GM23338 (cell line): ENCODE measurements around the gene RXRA. TPM values are rescaled to one million over a fixed set of nuclear protein-coding genes. Genes with fewer than 3 reads are reported as not detected.

Experiments
- ATAC-seq: fragments of 200-7000 bp; cut with Tn5 transposase; 3 replicates; pipeline ENCODE4 v1.9.1; 2020
- DNase-seq: peaks from one replicate; pipeline ENCODE4 v3.0.0-alpha.2; 2015; ENCODE audit warnings: low spot score
- H2AFZ ChIP-seq: fragments of 200-600 bp; sonication (generic); 2 replicates; pipeline ENCODE4 v1.8.0; 2016; ENCODE audit warnings: antibody characterized with exemption, mild to moderate bottlenecking, moderate library complexity
- H3F3A ChIP-seq: fragments of 200-600 bp; sonication (generic); replicated peaks from 2 replicates; pipeline ENCODE4 v1.8.0; 2017; ENCODE audit warnings: antibody characterized with exemption, mixed run types, low read depth
- H3K27ac ChIP-seq: fragments of 200-600 bp; sonication (generic); 2 replicates; pipeline ENCODE4 v1.6.1; 2016; ENCODE audit warnings: low read depth
- H3K27me3 ChIP-seq: fragments of 200-600 bp; sonication (generic); 2 replicates; pipeline ENCODE4 v1.8.0; 2016; ENCODE audit warnings: mild to moderate bottlenecking, mixed run types, moderate library complexity; ENCODE audit not compliant: insufficient read depth
- H3K36me3 ChIP-seq: fragments of 200-600 bp; sonication (generic); 2 replicates; pipeline ENCODE4 v1.8.0; 2016; ENCODE audit warnings: mild to moderate bottlenecking; ENCODE audit not compliant: insufficient read depth
- H3K4me1 ChIP-seq: fragments of 200-600 bp; sonication (generic); 2 replicates; pipeline ENCODE4 v1.8.0; 2016; ENCODE audit warnings: mild to moderate bottlenecking, moderate library complexity; ENCODE audit not compliant: insufficient read depth
- H3K4me2 ChIP-seq: fragments of 200-600 bp; sonication (generic); 2 replicates; pipeline ENCODE4 v1.7.1; 2017; ENCODE audit warnings: mixed run types
- H3K4me3 ChIP-seq: fragments of 200-600 bp; sonication (generic); 2 replicates; pipeline ENCODE4 v1.6.1; 2016; ENCODE audit warnings: mixed run types
- H3K79me2 ChIP-seq: fragments of 200-600 bp; sonication (generic); replicated peaks from 2 replicates; pipeline ENCODE4 v1.8.0; 2017; ENCODE audit warnings: mild to moderate bottlenecking; ENCODE audit not compliant: insufficient read depth
- H3K9me2 ChIP-seq: fragments of 200-600 bp; sonication (generic); 2 replicates; pipeline ENCODE4 v1.8.0; 2017; ENCODE audit not compliant: insufficient read depth
- H4K20me1 ChIP-seq: fragments of 200-600 bp; sonication (generic); replicated peaks from 2 replicates; pipeline ENCODE4 v1.8.0; 2017; ENCODE audit warnings: mild to moderate bottlenecking; ENCODE audit not compliant: insufficient read depth
- H3K27ac Mint-ChIP-seq: 2 replicates; pipeline ENCODE4 v1.8.0; 2020; ENCODE audit warnings: inconsistent platforms, mild to moderate bottlenecking, moderate library complexity, mixed read lengths
- H3K27me3 Mint-ChIP-seq: 3 replicates; pipeline ENCODE4 v1.8.0; 2022; ENCODE audit warnings: low read depth, mild to moderate bottlenecking, moderate library complexity, mixed read lengths, inconsistent platforms; ENCODE audit not compliant: insufficient read depth, poor library complexity
- H3K36me3 Mint-ChIP-seq: 3 replicates; pipeline ENCODE4 v1.8.0; 2021; ENCODE audit warnings: low read depth, mild to moderate bottlenecking, inconsistent platforms, moderate library complexity, mixed read lengths
- H3K4me1 Mint-ChIP-seq: 3 replicates; pipeline ENCODE4 v1.8.0; 2020; ENCODE audit warnings: mild to moderate bottlenecking, inconsistent platforms, mixed read lengths
- H3K4me3 Mint-ChIP-seq: 3 replicates; pipeline ENCODE4 v1.8.0; 2021; ENCODE audit warnings: moderate library complexity, mild to moderate bottlenecking, inconsistent platforms, mixed read lengths
- H3K9me3 Mint-ChIP-seq: 3 replicates; pipeline ENCODE4 v1.8.0; 2020; ENCODE audit warnings: moderate library complexity, mild to moderate bottlenecking, inconsistent platforms, mixed read lengths
- ETS1 ChIP-seq: IDR thresholded peaks from 2 replicates; pipeline ENCODE4 v1.6.1; 2016; ENCODE audit warnings: antibody characterized with exemption
- EZH2 ChIP-seq: fragments of 200-600 bp; sonication (generic); IDR thresholded peaks from one replicate; pipeline ENCODE4 v1.8.0; 2017; ENCODE audit warnings: antibody characterized with exemption, mild to moderate bottlenecking, low read depth; ENCODE audit not compliant: unreplicated experiment
- NANOG ChIP-seq: IDR thresholded peaks from 2 replicates; pipeline ENCODE4 v1.6.1; 2016; ENCODE audit warnings: antibody characterized with exemption, borderline replicate concordance
- POLR2AphosphoS5 ChIP-seq: IDR thresholded peaks from 2 replicates; pipeline ENCODE4 v1.6.1; 2016; ENCODE audit warnings: antibody characterized with exemption, low read depth
- ZNF114 ChIP-seq: fragments of 250-450 bp; sonication (Bioruptor Pico); IDR thresholded peaks from 2 replicates; pipeline ENCODE4 v1.5.0; 2020; ENCODE audit warnings: mild to moderate bottlenecking, moderate library complexity
- polyA plus RNA-seq: library from polyadenylated mRNA; unstranded; fragments of >200 nt; fragmentation: Nextera tagmentation; extraction: Ambion mirVana; gene quantifications from 2 replicates; pipeline ENCODE4 v1.2.1, GENCODE V29; 2016
- total RNA-seq: library from RNA; depleted of rRNA; stranded (reverse); fragments of >200 nt; shearing (Covaris generic); gene quantifications from 2 replicates; pipeline ENCODE4 v1.2.3, GENCODE V29; 2014
- TF ChIP-seq, protein P1 (sequence below): fragments of 250-450 bp; sonication (Bioruptor Pico); IDR thresholded peaks from 2 replicates; pipeline ENCODE4 v1.5.0; 2020; ENCODE audit warnings: mild to moderate bottlenecking, moderate library complexity
- TF ChIP-seq, protein P2 (sequence below), 2 experiments: fragments of 200-600 bp in 1 of 2; sonication (generic) in 1 of 2; conservative IDR thresholded peaks; 2 replicates each; pipeline versions ENCODE4 v1.5.1 to v1.6.1; 2016 to 2017; ENCODE audit warnings: antibody characterized with exemption in 2 of 2, low read depth in 2 of 2, mild to moderate bottlenecking in 2 of 2, moderate library complexity in 1 of 2
- TF ChIP-seq, protein P3 (sequence below): IDR thresholded peaks from one replicate; pipeline ENCODE4 v1.6.1; 2018; ENCODE audit warnings: antibody characterized with exemption; ENCODE audit not compliant: unreplicated experiment

Gene RXRA
- total and polyA plus RNA-seq, 2 experiments from 2014 or later, result 4.9 to 17.9 TPM

DNA sequence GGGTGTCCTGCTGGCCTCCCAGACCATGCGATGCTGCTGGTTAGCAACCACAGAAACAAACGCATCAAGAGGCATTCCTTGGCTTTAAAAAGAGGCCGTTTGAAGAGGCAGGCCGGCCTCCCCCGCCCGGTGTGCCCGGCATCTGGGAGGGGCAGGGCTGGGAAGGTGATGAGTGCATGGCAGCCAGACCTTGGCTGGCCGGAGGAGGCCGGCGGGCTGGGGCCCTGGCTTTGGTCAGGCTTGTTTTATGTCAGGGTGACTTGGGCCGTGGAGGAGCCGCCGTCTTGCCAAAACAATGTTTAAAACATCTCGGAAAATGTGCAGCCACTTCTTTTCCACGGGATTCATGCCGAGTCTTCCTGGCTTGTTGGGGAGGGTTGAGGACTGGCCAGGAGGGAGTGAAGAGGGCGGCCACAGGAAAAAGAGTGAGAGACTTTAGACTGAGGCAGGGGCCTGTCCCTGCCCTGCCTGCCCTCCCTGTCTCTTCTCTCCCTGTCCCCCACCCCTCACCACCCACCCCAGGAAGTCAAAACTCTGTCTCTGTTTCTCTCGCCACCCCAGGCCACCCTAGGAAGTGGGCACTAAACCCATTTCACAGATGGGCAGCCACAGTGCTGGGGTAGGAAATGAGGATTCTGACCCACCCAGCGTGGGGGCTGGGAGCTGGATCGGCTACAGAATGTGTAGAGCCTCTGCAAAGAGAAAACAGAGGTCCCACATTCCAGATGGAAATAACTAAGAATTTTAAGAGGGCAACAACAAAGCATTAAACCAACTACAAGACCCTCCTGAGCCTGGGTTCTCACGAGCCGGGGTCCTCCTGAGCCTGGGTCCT is 143.0 kb downstream of the RXRA start (continued):
- TF ChIP-seq, protein P1, sequence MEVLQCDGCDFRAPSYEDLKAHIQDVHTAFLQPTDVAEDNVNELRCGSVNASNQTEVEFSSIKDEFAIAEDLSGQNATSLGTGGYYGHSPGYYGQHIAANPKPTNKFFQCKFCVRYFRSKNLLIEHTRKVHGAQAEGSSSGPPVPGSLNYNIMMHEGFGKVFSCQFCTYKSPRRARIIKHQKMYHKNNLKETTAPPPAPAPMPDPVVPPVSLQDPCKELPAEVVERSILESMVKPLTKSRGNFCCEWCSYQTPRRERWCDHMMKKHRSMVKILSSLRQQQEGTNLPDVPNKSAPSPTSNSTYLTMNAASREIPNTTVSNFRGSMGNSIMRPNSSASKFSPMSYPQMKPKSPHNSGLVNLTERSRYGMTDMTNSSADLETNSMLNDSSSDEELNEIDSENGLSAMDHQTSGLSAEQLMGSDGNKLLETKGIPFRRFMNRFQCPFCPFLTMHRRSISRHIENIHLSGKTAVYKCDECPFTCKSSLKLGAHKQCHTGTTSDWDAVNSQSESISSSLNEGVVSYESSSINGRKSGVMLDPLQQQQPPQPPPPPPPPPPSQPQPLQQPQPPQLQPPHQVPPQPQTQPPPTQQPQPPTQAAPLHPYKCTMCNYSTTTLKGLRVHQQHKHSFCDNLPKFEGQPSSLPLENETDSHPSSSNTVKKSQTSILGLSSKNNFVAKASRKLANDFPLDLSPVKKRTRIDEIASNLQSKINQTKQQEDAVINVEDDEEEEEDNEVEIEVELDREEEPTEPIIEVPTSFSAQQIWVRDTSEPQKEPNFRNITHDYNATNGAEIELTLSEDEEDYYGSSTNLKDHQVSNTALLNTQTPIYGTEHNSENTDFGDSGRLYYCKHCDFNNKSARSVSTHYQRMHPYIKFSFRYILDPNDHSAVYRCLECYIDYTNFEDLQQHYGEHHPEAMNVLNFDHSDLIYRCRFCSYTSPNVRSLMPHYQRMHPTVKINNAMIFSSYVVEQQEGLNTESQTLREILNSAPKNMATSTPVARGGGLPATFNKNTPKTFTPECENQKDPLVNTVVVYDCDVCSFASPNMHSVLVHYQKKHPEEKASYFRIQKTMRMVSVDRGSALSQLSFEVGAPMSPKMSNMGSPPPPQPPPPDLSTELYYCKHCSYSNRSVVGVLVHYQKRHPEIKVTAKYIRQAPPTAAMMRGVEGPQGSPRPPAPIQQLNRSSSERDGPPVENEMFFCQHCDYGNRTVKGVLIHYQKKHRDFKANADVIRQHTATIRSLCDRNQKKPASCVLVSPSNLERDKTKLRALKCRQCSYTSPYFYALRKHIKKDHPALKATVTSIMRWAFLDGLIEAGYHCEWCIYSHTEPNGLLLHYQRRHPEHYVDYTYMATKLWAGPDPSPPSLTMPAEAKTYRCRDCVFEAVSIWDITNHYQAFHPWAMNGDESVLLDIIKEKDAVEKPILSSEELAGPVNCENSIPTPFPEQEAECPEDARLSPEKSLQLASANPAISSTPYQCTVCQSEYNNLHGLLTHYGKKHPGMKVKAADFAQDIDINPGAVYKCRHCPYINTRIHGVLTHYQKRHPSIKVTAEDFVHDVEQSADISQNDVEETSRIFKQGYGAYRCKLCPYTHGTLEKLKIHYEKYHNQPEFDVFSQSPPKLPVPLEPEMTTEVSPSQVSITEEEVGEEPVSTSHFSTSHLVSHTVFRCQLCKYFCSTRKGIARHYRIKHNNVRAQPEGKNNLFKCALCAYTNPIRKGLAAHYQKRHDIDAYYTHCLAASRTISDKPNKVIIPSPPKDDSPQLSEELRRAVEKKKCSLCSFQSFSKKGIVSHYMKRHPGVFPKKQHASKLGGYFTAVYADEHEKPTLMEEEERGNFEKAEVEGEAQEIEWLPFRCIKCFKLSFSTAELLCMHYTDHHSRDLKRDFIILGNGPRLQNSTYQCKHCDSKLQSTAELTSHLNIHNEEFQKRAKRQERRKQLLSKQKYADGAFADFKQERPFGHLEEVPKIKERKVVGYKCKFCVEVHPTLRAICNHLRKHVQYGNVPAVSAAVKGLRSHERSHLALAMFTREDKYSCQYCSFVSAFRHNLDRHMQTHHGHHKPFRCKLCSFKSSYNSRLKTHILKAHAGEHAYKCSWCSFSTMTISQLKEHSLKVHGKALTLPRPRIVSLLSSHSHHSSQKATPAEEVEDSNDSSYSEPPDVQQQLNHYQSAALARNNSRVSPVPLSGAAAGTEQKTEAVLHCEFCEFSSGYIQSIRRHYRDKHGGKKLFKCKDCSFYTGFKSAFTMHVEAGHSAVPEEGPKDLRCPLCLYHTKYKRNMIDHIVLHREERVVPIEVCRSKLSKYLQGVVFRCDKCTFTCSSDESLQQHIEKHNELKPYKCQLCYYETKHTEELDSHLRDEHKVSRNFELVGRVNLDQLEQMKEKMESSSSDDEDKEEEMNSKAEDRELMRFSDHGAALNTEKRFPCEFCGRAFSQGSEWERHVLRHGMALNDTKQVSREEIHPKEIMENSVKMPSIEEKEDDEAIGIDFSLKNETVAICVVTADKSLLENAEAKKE (CRISPR knock-in tag), result no peak
- TF ChIP-seq ETS1, result no peak
- TF ChIP-seq POLR2AphosphoS5, result no peak
- no peak for TF ChIP-seq EZH2
- no peak for TF ChIP-seq ZNF114
- TF ChIP-seq NANOG, result no peak

DNA sequence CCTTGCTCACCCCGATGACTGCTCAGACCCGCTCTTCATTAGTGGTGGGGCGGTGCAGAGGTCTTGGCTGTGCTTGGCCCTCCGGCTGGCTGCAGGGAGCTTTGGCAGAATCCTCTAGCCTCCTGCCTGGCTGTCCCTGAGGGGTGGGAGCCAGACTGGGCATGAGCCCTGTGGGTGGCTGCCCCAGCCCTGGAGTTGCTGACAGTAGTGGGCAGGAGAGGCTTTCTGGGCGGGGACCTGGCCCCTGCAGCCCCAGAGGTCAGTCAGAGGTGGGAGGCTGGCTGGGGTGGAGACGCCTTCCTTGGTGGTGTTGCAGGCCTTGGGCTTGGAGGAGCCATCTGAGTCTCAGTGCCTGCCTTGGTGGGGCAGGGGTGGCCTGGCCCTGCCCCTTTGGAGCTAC is 146.0 kb downstream of the RXRA start:
- no peak for DNase-seq
- H3K79me2 ChIP-seq, result no peaks in the 10 kb centered on the region
- no peak overlapping the region for H3K27ac ChIP-seq
- no peaks in the 10 kb centered on the region for H4K20me1 ChIP-seq
- no peak for ATAC-seq
- no peaks in the 10 kb centered on the region for H3K4me1 ChIP-seq
- no peaks in the 10 kb centered on the region for H3K27me3 ChIP-seq
- H3K27ac Mint-ChIP-seq, result no peak overlapping the region
- TF ChIP-seq, protein P2, sequence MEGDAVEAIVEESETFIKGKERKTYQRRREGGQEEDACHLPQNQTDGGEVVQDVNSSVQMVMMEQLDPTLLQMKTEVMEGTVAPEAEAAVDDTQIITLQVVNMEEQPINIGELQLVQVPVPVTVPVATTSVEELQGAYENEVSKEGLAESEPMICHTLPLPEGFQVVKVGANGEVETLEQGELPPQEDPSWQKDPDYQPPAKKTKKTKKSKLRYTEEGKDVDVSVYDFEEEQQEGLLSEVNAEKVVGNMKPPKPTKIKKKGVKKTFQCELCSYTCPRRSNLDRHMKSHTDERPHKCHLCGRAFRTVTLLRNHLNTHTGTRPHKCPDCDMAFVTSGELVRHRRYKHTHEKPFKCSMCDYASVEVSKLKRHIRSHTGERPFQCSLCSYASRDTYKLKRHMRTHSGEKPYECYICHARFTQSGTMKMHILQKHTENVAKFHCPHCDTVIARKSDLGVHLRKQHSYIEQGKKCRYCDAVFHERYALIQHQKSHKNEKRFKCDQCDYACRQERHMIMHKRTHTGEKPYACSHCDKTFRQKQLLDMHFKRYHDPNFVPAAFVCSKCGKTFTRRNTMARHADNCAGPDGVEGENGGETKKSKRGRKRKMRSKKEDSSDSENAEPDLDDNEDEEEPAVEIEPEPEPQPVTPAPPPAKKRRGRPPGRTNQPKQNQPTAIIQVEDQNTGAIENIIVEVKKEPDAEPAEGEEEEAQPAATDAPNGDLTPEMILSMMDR (conservative IDR thresholded peaks at IDR 0.05; ENCODE audit: low read depth in 2 of 2), result no peak
- TF ChIP-seq, protein P3, sequence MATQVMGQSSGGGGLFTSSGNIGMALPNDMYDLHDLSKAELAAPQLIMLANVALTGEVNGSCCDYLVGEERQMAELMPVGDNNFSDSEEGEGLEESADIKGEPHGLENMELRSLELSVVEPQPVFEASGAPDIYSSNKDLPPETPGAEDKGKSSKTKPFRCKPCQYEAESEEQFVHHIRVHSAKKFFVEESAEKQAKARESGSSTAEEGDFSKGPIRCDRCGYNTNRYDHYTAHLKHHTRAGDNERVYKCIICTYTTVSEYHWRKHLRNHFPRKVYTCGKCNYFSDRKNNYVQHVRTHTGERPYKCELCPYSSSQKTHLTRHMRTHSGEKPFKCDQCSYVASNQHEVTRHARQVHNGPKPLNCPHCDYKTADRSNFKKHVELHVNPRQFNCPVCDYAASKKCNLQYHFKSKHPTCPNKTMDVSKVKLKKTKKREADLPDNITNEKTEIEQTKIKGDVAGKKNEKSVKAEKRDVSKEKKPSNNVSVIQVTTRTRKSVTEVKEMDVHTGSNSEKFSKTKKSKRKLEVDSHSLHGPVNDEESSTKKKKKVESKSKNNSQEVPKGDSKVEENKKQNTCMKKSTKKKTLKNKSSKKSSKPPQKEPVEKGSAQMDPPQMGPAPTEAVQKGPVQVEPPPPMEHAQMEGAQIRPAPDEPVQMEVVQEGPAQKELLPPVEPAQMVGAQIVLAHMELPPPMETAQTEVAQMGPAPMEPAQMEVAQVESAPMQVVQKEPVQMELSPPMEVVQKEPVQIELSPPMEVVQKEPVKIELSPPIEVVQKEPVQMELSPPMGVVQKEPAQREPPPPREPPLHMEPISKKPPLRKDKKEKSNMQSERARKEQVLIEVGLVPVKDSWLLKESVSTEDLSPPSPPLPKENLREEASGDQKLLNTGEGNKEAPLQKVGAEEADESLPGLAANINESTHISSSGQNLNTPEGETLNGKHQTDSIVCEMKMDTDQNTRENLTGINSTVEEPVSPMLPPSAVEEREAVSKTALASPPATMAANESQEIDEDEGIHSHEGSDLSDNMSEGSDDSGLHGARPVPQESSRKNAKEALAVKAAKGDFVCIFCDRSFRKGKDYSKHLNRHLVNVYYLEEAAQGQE, result no peak
- H3K9me2 ChIP-seq, result no peaks in the 10 kb centered on the region
- no peak overlapping the region for H3K4me3 Mint-ChIP-seq
- H3K4me3 ChIP-seq, result no peak overlapping the region
- no peaks in the 10 kb centered on the region for H3K36me3 Mint-ChIP-seq
- no peaks in the 10 kb centered on the region for H3K9me3 Mint-ChIP-seq
- H3F3A ChIP-seq, result no peaks in the 10 kb centered on the region
- H3K4me1 Mint-ChIP-seq, result no peaks in the 10 kb centered on the region
- no peak overlapping the region for H2AFZ ChIP-seq
- no peak overlapping the region for H3K4me2 ChIP-seq
- no peaks in the 10 kb centered on the region for H3K36me3 ChIP-seq
- peaks cover 5% of the 10 kb centered on the region for H3K27me3 Mint-ChIP-seq
